Esophagus mucosa (tissue), 1 donor: ENCODE results near the gene S100A5. TPM values are rescaled to one million over a fixed set of nuclear protein-coding genes. Genes with fewer than 3 reads are reported as not detected.
"Not testable (repeated sequence)": the region's sequence is repeated elsewhere in the genome, so short reads cannot be mapped to it uniquely, and the experiment has no call there.

Experiments
- ATAC-seq: fragments of 200-7000 bp; cut with Tn5 transposase; one replicate; pipeline ENCODE4 v1.9.1; 2020
- total RNA-seq: library from RNA; stranded (reverse); gene quantifications from one replicate; pipeline ENCODE4 v1.2.4, GENCODE V29; 2023
- donor health status: DM: yes; HTN: yes; CAD: no.

The S100A5 gene
- total RNA-seq, 1 donor from 2014 or later: not detected

DNA sequence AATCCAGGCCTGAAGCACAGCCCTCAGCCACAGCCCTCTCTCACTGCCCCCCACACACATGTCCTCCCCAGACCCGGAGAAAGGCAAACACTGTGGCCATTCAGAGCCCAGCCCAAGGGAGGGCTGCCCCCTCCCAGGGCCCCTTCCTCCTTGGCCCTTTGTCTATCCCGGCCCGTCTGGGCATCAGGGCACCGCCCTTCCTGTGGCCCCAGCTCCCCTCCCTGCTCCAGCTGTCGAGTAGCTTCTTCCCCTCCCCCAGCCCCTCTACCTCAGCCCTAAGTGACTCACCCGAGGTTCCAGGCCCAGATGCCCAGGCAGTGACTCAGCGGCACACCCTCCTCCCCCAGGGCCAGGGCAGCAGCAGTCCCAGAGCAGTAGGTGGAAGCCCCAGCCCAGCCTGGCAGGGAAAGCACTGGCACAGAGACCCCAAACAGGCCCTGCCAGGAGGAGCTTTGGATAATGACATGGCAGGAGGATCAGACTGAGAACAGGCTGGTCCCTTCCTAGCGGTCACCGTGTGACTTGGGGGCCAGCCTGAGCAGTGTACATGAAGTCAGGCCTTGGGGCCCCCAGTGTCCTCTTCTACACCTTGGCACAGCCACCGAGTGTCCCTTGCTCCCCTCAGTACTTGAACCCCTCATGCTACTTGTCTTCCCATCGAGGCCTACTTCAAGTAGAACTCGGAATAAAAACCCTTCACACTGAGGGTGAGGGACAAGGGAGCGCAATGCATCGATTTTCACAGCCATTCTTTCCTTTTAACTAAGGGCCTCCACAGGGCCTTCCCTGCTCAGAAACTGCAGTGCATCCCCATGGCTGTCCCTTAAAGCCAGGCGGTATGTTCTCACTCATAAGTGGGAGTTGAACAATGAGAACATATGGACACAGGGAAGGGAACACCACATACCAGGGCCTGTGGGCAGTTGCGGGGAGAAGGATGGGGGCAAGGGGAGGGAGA lies 26.0 kb upstream of the S100A5 start:
- peak; percentile 85 for ATAC-seq

DNA sequence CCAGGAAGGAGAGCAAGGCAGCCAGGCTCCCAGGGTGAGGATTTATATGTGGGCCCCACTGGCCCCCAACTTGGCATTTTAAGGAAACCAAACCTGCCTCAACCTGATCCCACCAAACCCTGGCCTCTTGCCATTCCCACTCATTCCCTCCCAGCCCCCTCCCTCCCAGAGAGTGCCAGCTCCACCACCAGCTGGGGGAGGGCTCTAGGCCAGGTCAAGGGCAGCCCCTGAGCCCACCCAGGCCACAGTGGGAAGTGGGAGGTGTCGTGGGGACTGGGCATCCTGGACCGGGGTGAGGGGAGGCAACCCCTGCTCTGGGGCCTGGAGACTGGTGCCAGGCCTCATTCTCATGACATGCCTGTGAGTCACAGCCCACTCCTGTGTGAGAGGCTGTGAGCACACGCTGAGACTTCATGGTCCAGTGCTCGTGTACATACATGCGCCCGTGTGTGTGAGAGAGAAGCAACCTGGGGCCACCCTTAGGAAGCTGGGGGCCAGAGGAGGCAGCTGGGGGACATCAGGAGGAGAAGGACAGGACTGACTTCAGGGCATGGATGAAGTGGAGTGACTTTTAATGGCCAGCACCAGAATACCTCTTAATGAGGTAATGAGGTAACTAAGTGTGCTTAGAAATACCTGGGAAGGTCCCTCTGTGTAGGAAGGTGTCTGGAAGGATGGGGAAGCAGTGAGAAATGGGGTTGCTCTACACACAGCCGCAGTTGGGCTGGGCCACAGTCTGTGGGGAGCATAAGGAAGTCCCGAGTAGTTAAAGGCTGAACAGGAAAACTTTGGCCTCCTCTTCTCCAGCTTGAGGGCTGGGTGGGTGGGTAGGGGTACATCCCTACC lies 25.0 kb upstream of the S100A5 start, which contains the start of gene S100A2:
Gene S100A2 (minus strand): TSS at position 316 of the 846 bp plus-strand sequence. CDS start 1,967 bp downstream, outside the sequence.
- peak; percentile 77 for ATAC-seq

DNA sequence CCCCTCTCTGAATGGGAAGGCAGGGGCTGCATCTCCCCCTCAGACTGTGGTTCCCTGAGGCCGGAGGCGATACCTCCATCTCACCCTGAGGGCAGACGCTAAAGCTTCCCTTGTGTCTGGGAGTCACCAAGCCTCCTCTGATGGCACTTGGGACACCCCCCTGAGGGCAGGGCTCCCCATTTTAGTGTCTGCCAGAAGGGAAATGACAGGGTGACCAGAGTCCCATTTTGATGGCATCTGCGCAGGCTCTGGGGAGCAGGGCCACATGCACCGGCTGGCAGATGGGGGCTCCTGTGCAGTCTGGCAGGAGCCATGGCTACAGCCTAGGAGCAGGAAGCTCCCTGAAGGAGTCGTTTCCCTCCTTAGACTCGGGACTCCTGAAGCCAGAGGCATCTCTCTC lies 23.3 kb upstream of the S100A5 start:
- ATAC-seq: no peak

DNA sequence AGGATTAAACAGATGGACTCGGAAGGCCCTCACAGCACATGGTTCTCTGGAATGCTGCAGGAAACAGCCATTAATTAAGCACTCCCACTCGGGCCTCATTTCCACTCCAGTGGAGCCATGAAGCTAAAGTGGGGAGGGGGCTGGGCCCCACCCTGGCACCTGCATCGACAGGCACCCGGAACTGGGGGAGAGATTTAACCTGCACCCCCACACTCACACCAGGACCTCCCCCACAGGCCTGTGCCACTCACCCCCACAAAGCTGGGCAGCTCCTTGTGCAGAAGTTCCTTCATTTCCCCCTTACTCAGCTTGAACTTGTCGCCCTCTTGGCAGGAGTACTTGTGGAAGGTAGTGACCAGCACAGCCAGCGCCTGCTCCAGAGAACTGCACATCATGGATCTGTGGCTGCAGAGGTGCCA lies 22.8 kb upstream of the S100A5 start:
- ATAC-seq: no peak

DNA sequence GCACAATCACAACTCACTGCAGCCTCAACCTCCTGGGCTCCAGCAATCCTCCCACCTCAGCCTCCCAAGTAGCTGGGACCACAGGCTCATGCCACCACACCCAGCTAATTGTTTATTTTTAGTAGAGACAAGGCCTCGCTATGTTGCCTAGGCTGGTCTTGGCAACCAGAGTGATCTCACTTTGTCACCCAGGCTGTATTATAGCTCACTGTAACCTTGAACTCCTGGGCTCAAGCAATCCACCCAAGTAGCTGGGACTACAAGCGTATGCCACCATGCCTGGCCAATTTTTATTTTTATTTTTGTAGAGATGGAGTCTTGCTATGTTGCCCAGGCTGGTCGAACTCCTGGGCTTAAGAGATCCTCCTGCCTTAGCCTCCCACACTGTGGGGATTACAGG lies 21.3 kb upstream of the S100A5 start:
- ATAC-seq: not testable (repeated sequence)

DNA sequence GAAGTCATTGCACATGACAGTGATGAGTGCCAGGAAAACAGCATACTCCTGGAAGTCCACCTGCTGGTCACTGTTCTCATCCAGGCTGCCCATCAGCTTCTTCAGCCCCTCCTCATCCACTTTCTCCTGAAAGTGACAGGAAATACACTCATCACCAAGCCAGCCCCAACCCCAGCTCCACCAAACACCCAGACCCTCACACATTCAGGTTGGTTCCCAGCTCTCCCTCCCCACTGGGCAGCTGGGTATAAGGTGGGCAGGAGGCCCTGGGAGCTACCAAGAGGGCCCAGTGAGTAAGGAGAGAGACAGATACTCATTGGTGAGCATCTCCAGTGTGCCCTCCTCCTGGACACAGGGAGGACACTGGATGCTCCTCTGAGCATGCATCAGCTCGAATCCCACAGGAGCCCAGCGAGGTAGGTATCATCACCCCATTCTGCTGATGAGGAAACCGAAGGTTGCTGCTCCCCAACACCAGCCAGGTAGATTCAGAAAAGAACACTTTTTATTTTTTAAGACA lies 20.8 kb upstream of the S100A5 start:
- no peak for ATAC-seq

DNA sequence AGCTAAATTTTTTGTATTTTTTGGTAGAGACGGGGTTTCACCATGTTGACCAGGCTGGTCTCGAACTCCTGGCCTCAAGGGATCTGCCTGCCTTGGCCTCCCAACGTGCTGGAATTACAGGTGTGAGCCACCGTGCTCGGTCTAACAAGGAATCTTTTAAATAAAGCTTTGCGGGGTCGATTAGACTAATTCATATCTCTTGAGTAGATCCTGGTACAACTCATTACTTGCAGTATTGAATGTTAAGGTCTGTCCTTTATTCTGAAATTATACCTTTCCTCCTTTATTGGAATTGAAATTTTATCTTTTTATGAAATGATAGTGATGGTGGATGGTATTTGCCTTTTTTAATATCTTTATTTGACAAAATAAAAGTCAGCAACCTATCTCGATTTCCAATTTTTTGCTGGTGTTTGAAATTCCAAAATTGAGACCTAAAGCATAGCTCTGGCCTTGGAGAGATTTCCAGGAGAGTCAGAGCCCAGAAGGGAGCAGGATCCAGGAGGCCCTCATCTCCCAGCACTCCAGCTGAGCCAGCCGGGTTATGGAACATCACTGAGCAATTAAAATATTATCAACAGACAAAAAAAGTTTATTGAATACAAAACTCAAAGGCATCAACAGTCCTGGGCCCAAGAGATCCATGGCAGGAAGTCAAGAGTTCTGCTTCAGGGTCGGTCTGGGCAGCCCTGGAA lies 20.2 kb upstream of the S100A5 start:
- ATAC-seq: no peak

DNA sequence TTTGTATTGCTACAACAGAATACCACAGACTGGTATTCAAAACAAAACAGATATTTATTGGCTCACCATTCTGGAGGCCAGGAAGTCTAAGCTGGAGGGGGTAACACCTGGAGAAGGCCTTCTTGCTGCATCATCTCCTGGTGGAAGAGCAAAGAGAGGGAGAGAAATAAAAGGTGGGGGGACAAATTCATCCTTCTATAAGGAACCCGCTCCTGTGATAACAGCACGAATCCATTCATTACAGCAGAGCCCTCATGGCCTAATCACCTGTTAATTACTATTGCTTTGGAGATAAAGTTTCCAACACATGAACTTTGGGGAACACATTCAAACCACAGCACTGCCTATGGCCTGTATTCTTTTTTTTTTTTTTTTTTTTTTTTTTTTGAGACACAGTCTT lies 19.5 kb upstream of the S100A5 start:
- ATAC-seq: no peak

DNA sequence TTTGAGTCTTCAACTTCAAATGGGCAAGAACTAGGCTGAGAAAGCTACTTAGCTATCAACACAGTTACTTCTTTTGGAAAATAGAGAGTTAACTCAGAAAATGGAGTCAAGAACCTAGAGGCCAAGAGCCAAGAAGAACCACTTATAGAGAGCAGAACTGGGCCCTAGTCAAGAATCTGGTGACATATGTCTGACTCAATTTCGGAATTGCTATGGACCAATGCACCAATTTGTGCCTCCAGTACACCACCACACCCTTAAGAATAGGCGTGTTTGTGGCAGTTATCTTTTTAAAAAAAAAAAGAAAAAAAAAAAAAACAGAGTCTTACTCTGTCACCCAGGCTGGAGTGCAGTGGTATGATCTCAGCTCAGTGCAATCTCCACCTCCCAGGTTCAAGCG lies 17.1 kb upstream of the S100A5 start:
- peak; percentile 7 for ATAC-seq

DNA sequence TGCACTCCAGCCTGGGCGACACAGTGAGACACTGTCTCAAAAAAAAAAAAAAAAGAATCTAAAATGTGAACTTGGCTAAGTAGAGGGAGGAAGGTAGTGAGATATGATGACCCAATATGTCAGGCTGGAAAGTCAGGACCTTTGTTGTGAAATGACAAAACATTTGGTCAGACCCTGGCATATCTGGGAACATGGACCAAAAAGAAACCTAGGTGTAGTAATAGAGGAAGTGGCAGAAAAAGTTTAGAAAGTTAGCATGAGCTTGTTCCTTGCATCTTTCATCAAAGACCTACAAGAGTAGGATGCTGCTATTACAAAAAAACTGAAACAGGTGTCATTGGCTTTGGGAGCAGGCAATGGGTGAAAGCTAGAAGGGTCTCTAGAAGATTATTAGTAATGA lies 15.6 kb upstream of the S100A5 start:
- ATAC-seq: no peak

DNA sequence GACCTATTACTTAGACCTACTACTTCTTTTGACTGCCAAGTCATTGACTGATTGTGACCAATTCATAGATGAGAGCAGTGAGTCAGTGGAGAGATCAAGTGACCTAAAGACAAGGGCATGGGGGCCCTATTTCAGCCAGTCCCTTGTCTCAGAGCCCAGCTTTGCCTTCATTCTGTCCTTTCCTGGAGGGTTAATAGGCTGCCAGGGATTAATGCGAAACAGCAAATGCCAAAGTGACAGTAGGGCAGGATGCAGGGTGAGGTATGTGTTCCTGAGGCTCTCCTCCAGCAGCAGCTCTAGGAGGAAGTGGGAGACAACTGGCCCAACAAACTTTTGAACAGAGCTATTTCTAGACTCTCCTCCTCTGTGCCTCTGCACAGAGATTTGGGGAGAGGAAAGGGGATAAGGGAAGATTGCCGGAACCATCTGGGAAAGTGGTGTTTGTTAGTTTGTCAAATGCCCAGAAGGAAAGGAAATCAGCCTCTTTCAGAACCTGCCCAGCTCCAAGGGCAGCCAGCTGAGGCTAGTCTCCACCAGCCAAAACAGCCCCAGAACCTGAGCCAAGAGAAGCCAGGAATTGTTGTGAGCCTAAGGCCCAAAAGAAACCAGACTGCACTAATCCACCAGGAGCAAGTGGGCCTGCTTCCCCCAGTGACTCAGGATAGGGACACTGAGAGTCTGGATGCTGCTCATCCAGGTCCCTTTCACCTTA lies 13.3 kb upstream of the S100A5 start:
- peak; percentile 20 for ATAC-seq

DNA sequence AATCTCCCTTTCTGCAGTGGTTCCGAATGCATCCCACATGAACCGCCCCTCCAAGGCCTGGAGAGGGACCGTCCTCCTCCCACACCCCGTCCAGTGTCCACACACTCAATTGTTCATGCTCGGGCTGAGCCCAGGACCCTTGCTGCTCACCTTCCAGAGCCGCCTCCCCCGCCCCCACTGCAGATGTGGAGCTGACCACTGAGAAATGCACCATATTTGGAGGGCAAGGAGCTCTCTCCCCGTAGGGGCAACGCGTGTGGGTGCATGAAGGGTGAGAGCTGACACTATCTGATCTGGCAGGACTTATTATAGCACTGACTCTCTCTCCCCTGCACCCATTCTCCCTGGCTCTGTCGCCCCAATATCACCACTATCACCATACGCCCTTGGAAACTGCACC lies 12.4 kb upstream of the S100A5 start:
- ATAC-seq: no peak

DNA sequence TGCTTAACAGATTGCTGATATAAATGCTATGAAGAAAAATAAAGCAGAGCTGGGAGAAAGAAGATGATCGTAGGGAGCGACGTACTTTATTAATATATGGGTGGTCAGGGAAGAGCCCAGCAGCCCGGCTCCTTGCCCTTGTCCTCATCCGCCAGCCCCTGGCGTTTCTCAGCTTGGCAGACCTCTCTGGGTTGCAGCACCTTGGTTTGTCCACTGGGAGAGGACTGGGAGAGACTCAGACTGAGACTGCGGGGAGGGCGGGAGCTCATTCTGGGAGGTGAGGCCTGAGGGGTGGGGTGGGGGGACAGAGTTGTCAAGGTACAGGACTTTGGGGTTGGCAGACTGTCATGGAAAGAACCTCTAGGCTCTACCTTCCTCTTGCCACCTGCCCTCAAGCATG lies 11.6 kb upstream of the S100A5 start:
- ATAC-seq: no peak

DNA sequence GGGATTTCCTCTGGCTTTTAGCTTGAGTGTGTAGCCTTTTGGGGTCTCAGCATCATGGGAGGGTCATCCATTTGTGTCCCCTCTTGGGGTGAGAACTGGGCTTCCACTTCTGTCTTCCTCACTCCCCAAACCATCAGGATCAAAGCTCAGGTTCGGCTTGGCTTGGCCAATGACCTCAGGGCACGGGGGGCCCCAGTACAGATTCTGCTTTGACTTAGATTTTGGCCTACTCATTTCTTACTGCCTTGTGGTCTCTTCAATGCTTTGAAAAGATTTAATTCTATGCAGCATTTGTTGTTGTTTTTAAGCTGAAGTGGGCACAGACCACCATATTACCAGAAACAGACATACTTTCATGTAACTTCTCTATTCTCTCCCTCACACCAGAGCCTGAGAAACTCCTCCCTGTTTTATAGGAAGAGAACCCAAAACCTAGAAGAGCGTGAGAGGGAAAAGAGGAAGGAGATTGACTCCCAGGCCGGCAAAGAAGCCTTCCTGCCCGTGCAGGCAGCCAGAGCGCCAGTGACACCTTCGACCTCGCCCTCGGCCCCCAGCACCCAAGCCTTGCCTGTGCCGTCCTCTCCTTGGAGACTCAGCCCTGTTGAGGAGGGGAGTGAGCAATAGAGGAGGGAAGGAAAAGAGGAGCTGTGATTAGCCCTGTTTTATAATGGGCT lies 10.2 kb upstream of the S100A5 start:
- no peak for ATAC-seq

DNA sequence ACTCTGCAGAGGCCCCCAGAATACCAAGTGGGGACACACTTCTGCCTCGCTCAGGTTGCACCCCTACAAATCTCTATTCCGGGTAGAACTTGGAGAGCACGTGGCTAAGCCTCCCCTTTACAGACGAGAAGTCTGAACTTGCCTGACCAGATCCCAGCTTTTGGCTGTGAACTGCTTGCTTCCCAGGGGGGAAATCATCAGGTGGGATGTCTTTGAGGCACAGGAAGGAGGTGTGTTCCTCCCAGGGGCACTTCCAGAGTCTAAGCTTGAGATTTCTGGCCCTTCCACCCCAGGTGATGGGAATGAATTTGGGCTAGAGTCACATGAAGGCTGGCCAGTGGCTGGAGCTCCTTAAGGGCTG lies 9.6 kb upstream of the S100A5 start:
- ATAC-seq: no peak

DNA sequence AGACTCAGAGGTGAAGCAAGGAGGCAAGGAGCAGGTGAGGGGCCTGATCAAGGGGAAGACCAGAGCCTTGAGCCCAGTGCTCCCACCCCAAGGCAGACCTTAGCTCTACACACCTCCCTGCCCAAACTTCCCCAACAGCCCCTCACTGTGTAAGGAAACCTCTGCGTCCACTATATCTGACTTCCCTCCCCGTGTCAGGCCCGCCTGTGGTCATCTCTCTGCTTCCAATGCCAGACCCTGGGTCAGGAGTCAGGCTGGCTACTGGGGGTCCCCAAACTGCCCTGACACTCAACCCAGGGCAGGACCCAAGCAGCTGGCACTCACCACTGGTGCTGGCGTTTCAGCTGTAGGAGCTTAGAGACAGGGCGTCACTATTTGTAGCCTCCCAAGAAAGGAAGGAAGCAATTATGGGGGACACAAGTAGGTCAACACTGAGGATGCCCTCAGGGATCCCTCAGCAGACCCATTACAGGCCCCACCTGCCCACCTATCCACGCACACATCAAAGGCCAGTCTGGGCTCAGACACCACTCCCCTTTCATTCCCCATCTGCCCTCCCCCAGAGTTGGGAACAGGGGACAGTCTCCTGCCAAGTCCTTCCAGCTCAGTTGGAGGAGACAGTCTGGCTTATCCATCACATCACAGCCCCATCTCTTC lies 9.1 kb upstream of the S100A5 start:
- ATAC-seq: no peak

DNA sequence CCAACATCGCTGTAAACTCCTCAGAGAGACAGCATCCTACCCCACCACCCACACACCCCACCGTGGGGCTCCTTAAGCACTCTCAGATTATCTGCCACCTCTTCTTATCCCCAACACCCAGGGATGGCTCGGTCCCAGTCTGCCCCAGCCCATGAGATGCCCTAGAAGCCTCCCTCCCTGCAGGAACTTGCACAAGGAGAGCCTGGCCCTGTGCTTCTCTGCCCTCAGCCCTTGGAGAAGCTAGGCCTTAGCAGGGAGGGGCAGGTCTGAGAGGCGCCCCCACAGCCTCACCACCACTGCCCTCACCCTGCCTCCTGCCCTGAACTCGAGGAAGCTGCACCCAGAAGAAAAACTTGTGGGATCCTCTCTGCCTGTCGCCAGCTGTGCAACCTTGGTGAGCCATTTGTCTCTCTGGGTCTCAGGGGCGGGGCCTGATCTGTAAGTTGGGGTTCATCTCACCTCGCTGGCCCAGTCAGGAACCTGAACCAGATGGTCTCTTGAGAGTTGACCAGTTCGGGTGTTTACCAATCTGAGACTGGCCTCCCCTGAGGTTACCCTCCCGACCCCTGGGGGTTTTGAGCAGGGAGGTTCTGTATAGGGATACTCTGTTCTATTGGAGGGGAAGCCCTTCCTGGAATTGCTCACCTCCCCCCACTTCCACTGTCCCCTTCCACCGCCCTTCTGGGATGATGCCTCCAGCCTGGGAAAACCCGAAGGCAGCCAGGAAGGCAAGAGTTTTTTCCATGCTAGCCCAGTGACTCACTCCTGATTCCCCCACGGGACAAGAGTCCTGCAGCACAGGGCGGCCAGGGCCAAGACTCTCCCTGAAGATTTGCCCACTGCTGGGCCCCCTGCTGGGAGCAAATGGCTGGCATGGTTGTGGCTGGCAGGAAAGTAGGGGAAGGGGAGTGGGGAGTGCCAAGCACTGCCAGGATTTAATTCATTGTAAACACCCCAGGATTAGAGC lies 8.3 kb upstream of the S100A5 start, which contains the start of gene S100A3:
Gene S100A3 (minus strand): TSS at position 537 of the 967 bp plus-strand sequence. CDS start 773 bp downstream, outside the sequence.
- peak; percentile 2 for ATAC-seq

DNA sequence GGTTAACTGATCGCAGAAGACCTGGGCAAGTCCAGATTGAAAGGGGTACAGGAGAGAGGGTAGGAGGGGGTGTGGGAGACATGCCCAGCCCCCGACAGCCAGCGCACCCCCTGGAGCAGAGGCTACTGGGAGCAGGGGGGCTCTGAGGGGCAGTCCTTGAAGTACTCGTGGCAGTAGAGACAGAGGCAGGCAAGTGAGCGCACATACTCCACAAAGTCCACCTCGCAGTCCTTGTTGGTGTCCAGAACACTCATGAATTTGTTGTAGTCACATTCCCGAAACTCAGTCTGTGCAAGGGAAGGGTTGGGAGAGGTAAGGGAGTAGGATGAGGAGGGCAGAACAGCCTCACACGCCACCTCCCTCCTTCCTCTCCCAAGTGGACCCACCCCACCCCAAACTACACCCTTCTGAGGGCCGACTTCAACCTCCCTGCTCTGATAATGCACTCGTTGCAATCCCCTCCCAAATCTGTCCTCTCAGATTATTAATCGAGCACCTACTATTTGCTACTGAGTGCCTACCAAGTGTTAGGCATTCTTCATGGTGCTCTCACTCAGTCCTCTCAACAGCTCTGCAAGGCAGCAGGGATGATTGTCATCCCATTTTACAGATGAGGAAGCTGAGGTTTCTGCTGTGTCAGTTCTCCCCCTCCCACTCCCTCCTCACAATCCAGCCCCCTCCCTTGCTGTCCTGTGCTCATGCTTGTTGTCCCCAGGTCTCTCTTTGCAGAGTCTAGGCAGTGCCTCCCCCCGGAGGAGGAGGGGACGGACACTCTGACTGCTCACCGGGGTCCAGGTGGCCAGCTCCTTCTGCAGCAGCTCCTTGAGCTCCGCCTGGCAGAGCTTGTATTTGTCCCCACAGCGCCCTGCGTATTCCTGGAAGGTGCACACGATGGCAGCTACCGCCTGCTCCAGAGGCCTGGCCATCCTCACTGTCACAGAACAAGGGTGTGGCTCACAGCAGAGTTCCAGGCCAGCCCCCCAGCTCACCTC lies 7.1 kb upstream of the S100A5 start:
- ATAC-seq: no peak
